Stomach (tissue), 9 donors: ENCODE results near the gene ARSG. TPM values are rescaled to one million over a fixed set of nuclear protein-coding genes. Genes with fewer than 3 reads are reported as not detected.

Experiments used
- DNase-seq, 2 donors: peaks; one replicate each; pipeline versions ENCODE4 v3.0.0 to v3.0.0-alpha.2; 2013 to 2019
- H3K27ac ChIP-seq, 5 donors: fragments of 200-600 bp in 4 of 5; sonication (generic) in 4 of 5; one replicate each; pipeline ENCODE4 v1.5.1; 2013 to 2019; ENCODE audit warnings: mild to moderate bottlenecking in 1 of 5, moderate library complexity in 1 of 5
- H3K27me3 ChIP-seq, 3 donors: fragments of 200-600 bp; sonication (generic); one replicate each; pipeline ENCODE4 v1.5.1; 2017 to 2019; ENCODE audit warnings: mixed run types in 1 of 3
- H3K36me3 ChIP-seq, 4 donors: fragments of 200-600 bp; sonication (generic); 1 replicate in 3 of 4; 2 replicates in 1 of 4; pipeline ENCODE4 v1.5.1; 2016 to 2019
- H3K4me1 ChIP-seq, 4 donors: fragments of 200-600 bp; sonication (generic); one replicate each; pipeline ENCODE4 v1.5.1; 2016 to 2019
- H3K4me3 ChIP-seq, 4 donors: fragments of 200-600 bp; sonication (generic) in 3 of 4; one replicate each; pipeline ENCODE4 v1.5.1; 2016 to 2019; ENCODE audit warnings: mild to moderate bottlenecking in 1 of 4
- H3K9me3 ChIP-seq, 4 donors: fragments of 200-600 bp; sonication (generic); one replicate each; pipeline ENCODE4 v1.5.1; 2016 to 2019
- EP300 ChIP-seq: sonication (generic); formaldehyde crosslinking; IDR thresholded peaks from one replicate; pipeline ENCODE4 v1.6.1; 2017; ENCODE audit warnings: antibody characterized with exemption
- POLR2A ChIP-seq, 4 donors: fragments of 450-650 bp; IDR thresholded peaks; one replicate each; pipeline ENCODE4 v1.6.1; 2016; ENCODE audit warnings: antibody characterized with exemption in 4 of 4, control low read depth in 2 of 4, mild to moderate bottlenecking in 1 of 4, moderate library complexity in 1 of 4
- POLR2AphosphoS5 ChIP-seq, 3 donors: sonication (generic); formaldehyde crosslinking; IDR thresholded peaks; one replicate each; pipeline ENCODE4 v1.6.1; 2016; ENCODE audit warnings: antibody characterized with exemption in 3 of 3
- WGBS, 5 donors: extraction: QIAGEN DNeasy Blood & Tissue Kit in 3 of 5; methylation state at CpG; one replicate each; pipeline versions ENCODE4 v1.1.5 to v1.1.7; 2013 to 2018; 5-methylcytosine and 5-hydroxymethylcytosine counted together
- intact Hi-C: fragments of 100-400 bp; cut with DNase I; formaldehyde crosslinking; loops from one replicate; pipeline ENCODE4 v1.15.1; 2023; ENCODE audit warnings: low total_unique reads
- polyA plus RNA-seq, 3 donors: library from polyadenylated mRNA; stranded (reverse); fragments of 200-250 nt; gene quantifications; one replicate each; pipeline ENCODE4 v1.2.3, GENCODE V29; 2013
- total RNA-seq, 5 donors: library from RNA; depleted of rRNA; stranded (reverse); fragments of >200 nt; gene quantifications; one replicate each; pipeline versions ENCODE4 v1.1.0 to v1.2.3, GENCODE V29; 2014 to 2016
- TF ChIP-seq, protein P1 (sequence below), 7 experiments: fragments of 450-650 bp in 4 of 7; fragments of 200-600 bp in 3 of 7; sonication (generic) in 3 of 7; IDR thresholded peaks; one replicate each; pipeline ENCODE4 v1.5.1; 2016 to 2019; ENCODE audit warnings: antibody characterized with exemption in 7 of 7, control low read depth in 2 of 7, mild to moderate bottlenecking in 1 of 7
- donor health status: healthy with polysubstance abuse.
- donor health status: Bipolar disorder and iron deficiency.
- donor health status: healthy.

ARSG gene
- total and polyA plus RNA-seq, 8 donors = 0.45 to 74.7 (median 2.4) TPM

DNA sequence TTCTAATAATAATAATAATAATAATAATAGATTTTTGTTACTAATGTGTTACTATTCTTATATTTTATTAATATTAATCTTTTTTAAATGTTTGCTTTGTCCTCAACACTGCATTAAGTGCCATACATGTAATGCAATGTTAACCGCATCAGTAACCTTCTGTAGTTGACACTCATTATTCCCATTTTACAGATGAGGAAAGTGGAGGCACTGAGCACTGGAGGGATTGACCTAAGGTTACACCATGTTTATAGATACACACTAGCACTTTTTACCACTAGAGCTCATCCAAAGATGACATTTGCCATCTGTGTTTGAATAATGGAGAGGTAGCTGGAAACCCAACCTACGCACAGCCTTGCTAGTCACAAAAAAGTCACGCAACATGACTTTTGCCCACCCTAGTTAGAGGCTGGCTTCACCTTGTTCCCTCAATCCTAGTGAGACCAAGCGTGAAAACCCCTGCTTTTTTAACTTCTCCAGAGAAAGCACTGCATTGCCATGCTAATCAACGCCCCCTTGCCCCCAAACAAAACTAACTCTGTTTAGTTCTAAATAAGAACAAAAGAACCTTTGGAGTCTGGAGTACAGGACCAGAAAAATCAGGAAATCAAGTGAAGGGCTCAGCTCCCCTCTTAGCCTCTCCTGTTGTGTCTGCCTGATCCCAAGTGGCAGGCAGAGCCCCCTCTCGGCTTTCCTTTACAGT lies 2.3 kb downstream of the ARSG start:
- WGBS, 5 donors = 92 to 97% (median 96%) methylated on average over 6 of the region's 6 CpGs
- intact Hi-C loops = no loop called here
- H3K27me3 ChIP-seq = peaks cover 5 to 69% (median 19%) of the 10 kb centered on the region in 3 donors

DNA sequence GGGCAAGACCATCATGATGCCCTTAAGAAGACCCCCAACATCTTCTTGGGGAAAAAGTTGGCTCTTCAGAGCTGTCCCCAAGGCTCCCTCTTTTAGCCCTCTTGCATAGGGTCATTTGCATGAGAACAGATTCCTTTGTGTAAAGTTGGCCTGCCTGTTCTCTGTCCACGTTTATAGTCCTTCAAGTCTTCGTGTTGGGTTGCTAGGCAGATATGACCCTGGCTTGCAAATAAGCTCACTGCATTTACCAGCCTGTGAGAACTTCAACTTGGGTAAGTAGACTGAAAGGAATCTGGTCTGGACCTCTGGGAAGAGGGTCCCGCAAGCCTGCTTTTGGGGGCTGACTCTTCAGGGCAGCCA lies 2.9 kb downstream of the ARSG start:
- WGBS, 5 donors = 62 to 79% (median 63%) methylated on average over 3 of the region's 3 CpGs
- TF ChIP-seq POLR2AphosphoS5 (IDR thresholded peaks at IDR 0.05) = no peak
- TF ChIP-seq EP300 = no peak
- TF ChIP-seq, protein P1, sequence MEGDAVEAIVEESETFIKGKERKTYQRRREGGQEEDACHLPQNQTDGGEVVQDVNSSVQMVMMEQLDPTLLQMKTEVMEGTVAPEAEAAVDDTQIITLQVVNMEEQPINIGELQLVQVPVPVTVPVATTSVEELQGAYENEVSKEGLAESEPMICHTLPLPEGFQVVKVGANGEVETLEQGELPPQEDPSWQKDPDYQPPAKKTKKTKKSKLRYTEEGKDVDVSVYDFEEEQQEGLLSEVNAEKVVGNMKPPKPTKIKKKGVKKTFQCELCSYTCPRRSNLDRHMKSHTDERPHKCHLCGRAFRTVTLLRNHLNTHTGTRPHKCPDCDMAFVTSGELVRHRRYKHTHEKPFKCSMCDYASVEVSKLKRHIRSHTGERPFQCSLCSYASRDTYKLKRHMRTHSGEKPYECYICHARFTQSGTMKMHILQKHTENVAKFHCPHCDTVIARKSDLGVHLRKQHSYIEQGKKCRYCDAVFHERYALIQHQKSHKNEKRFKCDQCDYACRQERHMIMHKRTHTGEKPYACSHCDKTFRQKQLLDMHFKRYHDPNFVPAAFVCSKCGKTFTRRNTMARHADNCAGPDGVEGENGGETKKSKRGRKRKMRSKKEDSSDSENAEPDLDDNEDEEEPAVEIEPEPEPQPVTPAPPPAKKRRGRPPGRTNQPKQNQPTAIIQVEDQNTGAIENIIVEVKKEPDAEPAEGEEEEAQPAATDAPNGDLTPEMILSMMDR (IDR thresholded peaks at IDR 0.05) = no peak
- no peak for TF ChIP-seq POLR2A (IDR thresholded peaks at IDR 0.05)
- no peak for DNase-seq
- Histone ChIP-seq H3K36me3 (no peaks in the 10 kb centered on the region), H3K4me1 (peaks cover 24 to 54% (median 30%) of the 10 kb centered on the region in 4 donors), H3K27me3 (peaks cover 5 to 69% (median 19%) of the 10 kb centered on the region in 3 donors), H3K4me3 (no peak overlapping the region), H3K9me3 (no peaks in the 10 kb centered on the region), H3K27ac (no peak overlapping the region)
- intact Hi-C loops = no loop called here

More for the DNA sequence above, 2.3 kb downstream of the ARSG start:
- TF ChIP-seq EP300 = no peak
- TF ChIP-seq, protein P1 (IDR thresholded peaks at IDR 0.05) = no peak
- no peak for TF ChIP-seq POLR2AphosphoS5 (IDR thresholded peaks at IDR 0.05)
- TF ChIP-seq POLR2A (IDR thresholded peaks at IDR 0.05) = no peak
- Histone ChIP-seq H3K36me3 (no peaks in the 10 kb centered on the region), H3K4me3 (no peak overlapping the region), H3K9me3 (no peaks in the 10 kb centered on the region), H3K4me1 (peaks cover 24 to 56% (median 30%) of the 10 kb centered on the region in 4 donors), H3K27ac (no peak overlapping the region)
- no peak for DNase-seq

DNA sequence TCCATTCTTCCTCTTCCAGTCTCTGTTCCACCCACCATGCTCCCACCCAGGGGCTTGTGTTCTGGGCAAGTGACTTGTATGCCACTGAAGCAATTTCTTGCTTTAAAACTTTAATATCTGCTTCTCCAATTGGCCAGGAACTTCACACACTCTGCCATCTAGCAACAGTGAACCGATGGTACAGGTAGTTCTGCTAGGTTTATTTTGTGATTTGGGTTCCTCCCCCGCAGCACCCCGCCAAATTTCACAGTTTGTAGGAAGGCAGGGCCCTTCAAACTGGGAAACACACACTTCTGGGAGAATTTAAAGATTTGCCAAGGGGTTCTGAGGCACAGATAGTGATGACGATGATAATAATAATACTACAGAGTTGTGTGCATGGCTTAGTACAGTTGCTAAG lies 3.3 kb downstream of the ARSG start:
- peaks cover 5 to 68% (median 19%) of the 10 kb centered on the region in 3 donors for H3K27me3 ChIP-seq
- H3K27ac ChIP-seq = no peak overlapping the region
- WGBS, 5 donors = 89 to 94% (median 92%) methylated on average over 4 of the region's 4 CpGs
- H3K4me3 ChIP-seq = no peak overlapping the region
- H3K4me1 ChIP-seq = peaks cover 24 to 49% (median 29%) of the 10 kb centered on the region in 4 donors
- intact Hi-C loops = no loop called here
- no peaks in the 10 kb centered on the region for H3K36me3 ChIP-seq
- TF ChIP-seq, protein P1 (IDR thresholded peaks at IDR 0.05) = no peak
- TF ChIP-seq EP300 (no peak), POLR2A (IDR thresholded peaks at IDR 0.05) (no peak)
- H3K9me3 ChIP-seq = no peaks in the 10 kb centered on the region
- DNase-seq = no peak

DNA sequence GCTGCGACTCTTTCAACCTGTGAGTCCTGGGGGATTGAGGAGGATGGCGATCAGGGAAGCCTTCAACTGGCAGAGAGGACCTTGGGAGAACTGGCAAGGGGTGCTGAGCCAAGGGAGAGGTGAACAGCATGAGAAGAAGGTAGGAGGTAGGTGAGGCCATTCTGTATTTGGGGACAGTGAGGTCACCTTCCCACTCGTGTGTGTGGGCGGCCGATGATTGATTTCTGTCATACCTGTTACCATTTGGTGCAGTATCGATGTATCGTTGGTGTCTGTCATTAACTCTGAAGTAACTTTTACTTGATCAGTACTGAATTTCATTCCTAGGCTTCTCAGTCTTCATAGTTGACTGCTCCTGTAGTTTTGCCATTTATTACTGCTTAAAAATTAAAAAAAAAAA lies 3.8 kb downstream of the ARSG start:
- TF ChIP-seq, protein P1 (IDR thresholded peaks at IDR 0.05) = no peak
- TF ChIP-seq EP300 (no peak), POLR2A (IDR thresholded peaks at IDR 0.05) (no peak), POLR2AphosphoS5 (IDR thresholded peaks at IDR 0.05) (no peak)
- H3K27ac ChIP-seq = no peak overlapping the region
- peaks cover 24 to 46% (median 26%) of the 10 kb centered on the region in 4 donors for H3K4me1 ChIP-seq
- H3K27me3 ChIP-seq = peaks cover 5 to 63% (median 19%) of the 10 kb centered on the region in 3 donors
- no peaks in the 10 kb centered on the region for H3K9me3 ChIP-seq
- DNase-seq = no peak
- 82 to 95% (median 88%) methylated on average over 7 of the region's 7 CpGs for WGBS, 5 donors
- intact Hi-C loops = no loop called here
- H3K36me3 ChIP-seq = no peaks in the 10 kb centered on the region
- no peak overlapping the region for H3K4me3 ChIP-seq
